Fibroblast of skin of abdomen (primary cell): ENCODE measurements around the gene DNA2.

Experiments used
- DNase-seq: peaks from one replicate; pipeline ENCODE4 v3.0.0-alpha.2; 2013

Gene DNA2

DNA sequence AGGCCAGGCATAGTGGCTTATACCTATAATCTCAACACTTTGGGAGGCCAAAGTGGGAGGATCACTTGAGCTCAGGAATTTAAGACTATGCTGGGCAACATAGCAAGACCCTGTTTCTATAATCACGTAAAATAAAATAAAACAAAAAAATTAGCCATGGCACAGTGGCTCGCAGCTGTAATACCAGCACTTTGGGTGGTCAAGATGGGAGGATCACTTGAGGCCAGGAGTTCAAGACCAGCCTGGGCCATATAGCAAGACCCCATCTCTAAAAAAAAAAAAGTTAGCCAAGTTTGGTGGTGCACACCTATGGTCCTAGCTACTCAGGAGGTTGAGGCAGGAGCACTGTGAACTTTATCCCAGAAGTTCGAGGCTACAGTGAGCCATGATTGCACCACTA, 30.9 kb downstream of the DNA2 start:
- no peak for DNase-seq

DNA sequence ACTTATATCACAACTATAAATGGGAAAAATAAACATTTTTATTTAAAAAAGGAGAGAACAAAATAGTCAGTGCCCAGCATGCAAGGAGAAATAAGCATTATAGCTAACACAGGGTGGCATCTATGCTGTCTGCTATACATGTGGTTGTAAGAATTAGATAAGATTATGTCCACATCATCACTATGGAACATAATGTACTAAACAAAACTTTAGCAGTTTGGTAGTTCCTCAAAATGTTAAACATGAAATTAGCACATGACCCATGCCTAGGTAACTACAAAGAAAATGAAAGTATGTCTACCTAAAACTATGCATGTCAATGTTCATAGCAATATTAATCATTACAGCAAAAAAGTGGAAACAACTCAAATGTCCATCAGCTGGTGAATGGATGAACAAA, 36.0 kb downstream of the DNA2 start:
- DNase-seq = no peak

DNA sequence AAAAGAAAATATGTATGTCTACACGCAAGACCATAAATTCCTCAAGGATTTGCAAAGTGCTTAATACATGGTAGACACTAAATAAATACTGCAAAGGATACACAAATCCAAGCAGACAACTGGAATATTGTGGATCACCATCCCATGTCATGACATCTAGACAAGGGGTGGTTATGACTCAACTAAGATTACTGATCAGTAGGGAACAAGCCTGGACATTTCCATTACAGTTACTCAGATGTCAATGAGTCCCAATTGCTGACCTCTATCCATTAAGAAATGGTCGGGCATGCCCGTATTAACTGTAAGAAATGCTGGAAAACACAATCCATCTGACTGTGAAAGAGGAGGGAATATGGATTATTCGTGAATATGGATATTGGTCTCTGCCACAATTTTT, 37.1 kb downstream of the DNA2 start:
- no peak for DNase-seq

- no peak for DNase-seq
Observed at GRCh38 chr10:68428396-68429104, 43.2 kb downstream of the DNA2 start.

DNA sequence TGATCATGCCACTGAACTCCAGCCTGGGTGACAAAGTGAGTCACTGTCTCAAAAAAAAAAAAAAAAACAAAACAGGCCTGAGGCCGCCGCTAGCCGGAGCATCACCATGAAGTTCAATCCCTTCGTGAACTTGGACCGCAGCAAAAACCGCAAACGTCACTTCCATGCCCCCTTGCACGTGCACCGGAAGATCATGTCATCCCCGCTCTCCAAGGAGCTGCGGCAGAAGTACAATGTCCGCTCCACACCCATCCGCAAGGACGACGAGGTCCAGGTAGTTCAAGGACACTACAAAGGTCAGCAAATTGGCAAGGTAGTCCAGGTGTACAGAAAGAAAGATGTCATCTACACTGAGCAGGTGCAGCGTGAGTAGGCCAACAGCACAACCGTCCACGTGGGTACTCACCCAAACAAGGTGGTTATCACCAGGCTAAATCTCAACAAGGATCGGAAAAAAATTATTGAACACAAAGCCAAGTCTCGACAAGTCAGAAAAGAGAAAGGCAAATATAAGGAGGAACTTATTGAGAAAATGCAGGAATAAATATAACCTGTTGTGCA, 47.2 kb downstream of the DNA2 start:
- no peak for DNase-seq

- DNase-seq = no peak
Observed at GRCh38 chr10:68423522-68423921, 48.3 kb downstream of the DNA2 start.

DNA sequence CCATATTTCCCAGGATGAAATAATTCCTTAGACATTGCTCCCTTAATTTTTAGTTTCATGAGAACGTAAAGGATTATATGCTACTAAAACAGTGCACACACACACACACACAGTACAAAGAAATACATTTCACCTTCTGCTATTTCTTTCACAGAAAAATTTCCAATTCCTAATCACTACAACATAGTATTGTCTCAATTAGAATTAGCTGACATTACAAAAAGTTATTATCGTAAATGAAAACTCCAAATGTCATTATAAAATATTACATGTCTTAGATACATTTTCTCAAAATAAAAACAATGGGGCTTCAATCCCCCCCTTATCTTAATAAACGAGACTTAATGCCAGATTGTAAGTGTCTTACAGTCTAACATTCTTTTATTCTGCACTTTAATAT, 52.4 kb downstream of the DNA2 start:
- DNase-seq = no peak

DNA sequence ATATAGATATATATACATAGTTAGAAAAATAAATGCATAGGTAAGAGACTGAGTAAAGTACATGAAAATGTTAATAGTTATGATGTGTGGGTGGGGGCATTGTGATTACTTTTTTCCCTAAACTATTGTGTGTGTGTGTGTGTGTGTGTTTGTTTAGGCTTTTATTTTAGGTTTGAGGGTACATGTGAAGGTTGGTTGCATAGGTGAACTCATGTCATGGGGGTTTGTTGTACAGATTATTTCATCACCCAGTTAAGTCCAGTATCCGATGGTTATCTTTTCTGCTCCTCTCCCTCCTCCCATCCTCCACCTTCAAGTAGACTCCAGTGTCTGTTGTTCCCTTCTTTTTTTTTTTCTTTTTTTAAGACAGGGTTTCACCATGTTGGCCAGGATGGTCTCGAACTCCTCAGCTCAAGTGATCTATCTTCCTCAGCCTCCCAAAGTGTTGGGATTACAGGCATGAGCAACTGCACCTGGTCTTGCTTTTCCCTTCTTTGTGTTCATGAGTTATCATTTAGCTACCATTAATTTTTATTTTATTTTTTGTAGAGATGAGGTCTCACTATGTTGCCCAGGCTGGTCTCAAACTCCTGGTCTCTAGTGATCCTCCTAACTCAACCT, 62.8 kb downstream of the DNA2 start:
- DNase-seq = no peak

DNA sequence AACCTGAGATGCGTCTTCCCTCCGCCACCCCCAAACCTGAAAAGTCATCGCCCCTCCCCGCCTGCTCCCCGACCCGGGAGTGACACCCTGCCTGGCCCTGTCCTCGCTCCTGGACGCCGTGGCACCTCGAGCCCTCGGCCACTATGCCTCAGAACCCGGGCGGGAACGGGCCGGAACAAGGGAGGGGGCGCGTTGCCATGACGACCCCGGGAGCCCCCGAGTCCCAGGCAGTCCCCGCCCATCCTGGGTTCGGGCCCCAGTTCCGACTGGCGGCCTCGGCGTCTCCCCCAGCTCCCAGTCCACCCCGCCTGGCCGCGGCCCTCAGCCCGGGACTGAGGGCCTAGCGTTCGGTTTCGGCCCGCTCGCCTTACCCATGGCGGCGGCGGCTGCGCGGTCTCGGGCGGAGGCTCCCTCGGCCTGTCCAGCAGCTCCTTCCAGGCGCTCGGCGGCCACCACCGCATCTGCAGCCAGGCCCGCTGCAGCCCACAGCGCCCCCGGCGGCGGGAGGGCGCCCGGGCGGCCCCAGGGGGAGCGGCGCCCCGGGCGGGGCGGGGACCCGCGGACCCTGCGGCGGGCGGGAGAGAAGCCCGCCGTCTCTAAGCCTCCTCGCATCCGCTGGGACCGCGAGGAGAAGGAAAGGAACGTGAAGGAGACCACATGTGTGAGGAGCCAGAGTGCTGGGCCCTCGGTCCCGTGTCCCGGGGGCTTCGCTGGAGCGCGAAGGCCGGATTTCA, 64.8 kb downstream of the DNA2 start, which contains the start of gene RUFY2:
Gene RUFY2, minus strand, starts transcription at position 463 of the 734 bp plus-strand sequence. Its CDS starts 88 bp downstream, at position 375.
- DNase-seq = peak; percentile 82

DNA sequence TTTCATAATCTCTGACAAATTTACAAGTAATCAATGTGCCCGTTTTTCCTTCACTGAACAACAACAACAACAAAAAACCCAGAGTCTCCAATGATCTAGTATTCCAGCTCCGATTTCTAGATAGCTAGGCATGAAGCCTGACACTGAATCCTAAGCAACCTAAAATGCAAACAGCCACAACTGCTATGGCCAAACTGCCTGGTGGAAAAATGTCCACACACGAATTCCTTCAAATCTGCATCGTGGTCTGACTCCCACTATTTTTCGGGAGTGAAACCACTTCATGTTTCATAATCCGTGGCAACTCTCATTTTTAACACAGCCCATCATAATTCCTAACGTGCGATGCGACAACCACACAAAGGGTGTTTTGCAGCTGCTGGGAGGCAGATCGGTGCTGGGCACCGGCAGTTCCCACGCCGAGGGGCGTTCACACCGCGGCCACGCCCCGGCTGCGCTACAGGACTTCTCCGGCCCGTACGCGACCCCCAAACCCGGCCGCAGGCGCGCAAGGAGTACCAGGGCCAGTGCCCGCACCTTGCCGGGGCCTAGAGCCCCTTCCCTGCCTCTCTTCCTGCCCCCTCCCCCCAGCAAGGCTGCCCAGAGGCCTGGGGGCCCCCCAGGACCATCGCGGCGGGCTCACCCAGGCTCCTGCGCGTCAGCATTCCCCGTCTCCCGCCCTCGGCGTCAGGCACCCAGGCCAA, 65.5 kb downstream of the DNA2 start:
- peak; percentile 55 for DNase-seq

GRCh38 chr10:68403701-68404100, 68.1 kb downstream of the DNA2 start:
- no peak for DNase-seq

GRCh38 chr10:68402276-68402675, 69.5 kb downstream of the DNA2 start:
- no peak for DNase-seq

- no peak for DNase-seq
Observed at GRCh38 chr10:68397005-68397404, 74.8 kb downstream of the DNA2 start.

- no peak for DNase-seq
Observed at GRCh38 chr10:68385740-68386139, 86.0 kb downstream of the DNA2 start.

DNA sequence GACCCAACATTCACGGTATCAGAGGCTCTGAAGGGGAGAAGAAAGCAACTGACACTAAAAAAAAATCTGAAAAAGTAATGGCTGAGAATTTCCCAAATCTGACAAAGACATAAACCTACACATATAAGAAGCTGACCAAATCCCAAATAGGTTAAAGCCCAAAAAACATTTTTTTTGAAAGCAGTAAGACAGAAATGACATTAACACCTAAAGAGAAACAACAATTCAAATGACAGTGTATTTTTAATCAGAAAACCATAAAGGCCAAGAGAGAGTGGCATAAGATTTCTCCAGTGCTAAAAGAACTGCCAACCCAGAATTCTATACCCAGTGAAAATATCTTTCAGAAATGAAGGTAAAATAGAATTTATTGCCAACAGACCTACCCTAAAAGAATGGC, 100.2 kb downstream of the DNA2 start:
- no peak for DNase-seq

DNA sequence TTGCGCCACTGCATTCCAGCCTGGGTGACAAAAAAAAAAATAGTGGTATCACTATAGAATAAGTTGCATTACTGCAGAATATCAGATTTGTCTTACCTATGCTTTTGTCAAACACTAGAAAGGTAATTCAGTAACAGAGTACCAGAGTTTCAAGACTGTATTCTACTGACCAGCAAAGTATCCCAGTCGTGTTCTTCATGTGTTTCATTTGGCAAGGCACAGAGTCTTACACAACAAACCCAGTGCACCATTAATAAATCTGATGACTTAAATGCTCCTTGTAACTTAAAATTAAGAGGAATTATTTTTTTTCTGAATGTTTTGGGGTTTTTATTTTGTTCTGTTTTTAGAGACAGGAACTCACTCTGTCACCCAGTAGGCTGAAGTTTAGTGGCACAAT, 104.7 kb downstream of the DNA2 start:
- DNase-seq = no peak

DNA sequence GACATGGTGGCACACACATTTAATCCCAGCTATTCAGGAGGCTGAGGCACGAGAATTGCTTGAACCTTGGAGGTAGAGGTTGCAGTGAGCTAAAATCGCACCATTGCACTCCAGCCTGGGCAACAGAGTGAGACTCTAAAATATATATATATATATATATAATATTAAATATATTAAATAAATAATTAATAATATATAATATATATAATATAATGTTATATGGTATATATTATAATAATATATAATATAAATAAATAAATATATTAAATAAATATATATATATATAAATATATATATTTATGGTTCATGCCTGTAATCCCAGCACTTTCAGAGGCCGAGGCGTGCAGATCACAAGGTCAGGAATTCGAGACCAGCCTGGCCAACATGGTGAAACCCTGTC, 105.2 kb downstream of the DNA2 start:
- DNase-seq = no peak

DNA sequence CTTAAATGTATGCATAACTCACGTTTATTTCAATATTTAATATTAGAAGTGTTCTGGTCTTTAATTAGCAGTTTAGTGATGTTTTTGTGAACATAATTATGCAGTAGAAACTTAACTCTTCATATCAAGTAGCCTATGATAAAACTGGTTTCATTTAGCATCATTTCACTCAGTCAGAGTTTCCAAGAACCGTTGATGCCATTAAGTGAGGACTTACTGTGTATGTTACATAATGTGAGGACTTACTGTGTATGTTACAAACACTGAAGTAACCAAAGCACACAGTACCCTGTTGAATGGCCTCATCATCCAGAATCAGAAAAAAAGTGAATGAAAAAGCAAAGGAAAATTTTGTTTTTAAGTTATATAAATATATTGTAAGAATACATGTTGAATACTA, 106.2 kb downstream of the DNA2 start:
- no peak for DNase-seq

DNA sequence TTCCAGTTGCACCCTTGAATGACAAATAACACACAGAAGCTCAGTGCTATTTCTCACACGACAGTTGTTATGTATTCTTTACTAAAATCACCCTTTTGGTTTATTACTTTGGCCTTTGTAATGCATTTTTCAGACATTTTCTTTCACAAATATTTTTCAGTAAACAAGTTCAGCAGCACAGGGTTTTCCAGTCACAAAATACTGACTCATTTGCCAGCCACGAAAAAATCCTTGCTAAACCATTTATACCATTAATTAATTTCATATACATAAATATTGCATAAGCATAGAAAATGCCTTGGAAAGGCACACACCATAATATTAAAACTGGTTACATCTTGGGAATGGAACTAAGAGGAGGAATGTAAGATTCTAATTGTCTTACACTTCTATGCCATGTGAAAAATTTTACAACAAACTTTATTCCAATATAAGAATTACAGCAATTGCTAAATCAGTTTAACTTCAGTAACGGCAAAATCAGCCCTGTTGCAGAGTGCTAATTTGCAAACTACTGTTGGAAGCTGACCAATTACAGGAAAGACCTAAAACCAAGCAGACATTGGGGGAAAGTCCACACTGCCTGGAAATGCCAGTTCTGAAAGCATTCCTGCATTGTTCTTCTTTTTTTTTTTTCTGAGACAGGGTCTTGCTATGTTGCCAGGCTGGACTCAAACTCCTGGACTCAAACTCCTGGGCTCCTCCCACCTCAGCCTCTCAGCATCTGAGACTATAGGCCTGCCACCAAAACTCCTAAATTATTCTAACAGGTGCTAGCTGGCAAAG, 107.5 kb downstream of the DNA2 start:
- DNase-seq = no peak
